Keratinocyte (primary cell): ENCODE measurements around the gene GRHPR. TPM values are rescaled to one million over a fixed set of nuclear protein-coding genes. Genes with fewer than 3 reads are reported as not detected.

Source experiments
- DNase-seq: peaks from one replicate; pipeline ENCODE4 v3.0.0-alpha.2; 2011; ENCODE audit warnings: low read depth, missing footprints, low spot score
- FAIRE-seq: peaks from 2 replicates; lab custom pipeline; 2011; peaks lifted over from hg19 to GRCh38; lab: Jason Lieb, UNC
- H2AFZ ChIP-seq: 2 replicates; pipeline ENCODE4 v1.6.0; 2012; ENCODE audit warnings: low read length, control low read depth, inconsistent platforms; ENCODE audit not compliant: control insufficient read depth
- H3K27ac ChIP-seq: 2 replicates; pipeline ENCODE4 v1.5.1; 2011; ENCODE audit warnings: low read length; ENCODE audit not compliant: control insufficient read depth, insufficient read depth
- H3K27me3 ChIP-seq: 3 replicates; pipeline ENCODE4 v1.6.0; 2011; ENCODE audit warnings: low read length; ENCODE audit not compliant: control insufficient read depth, insufficient read depth; ENCODE audit errors: extremely low read depth
- H3K36me3 ChIP-seq, 2 experiments: 2 replicates in 1 of 2; 3 replicates in 1 of 2; pipeline ENCODE4 v1.5.1; 2011; ENCODE audit warnings: low read length in 2 of 2, mild to moderate bottlenecking in 1 of 2; ENCODE audit not compliant: control insufficient read depth in 2 of 2, insufficient read depth in 2 of 2; ENCODE audit errors: extremely low read depth in 1 of 2
- H3K4me1 ChIP-seq: 3 replicates; pipeline ENCODE4 v1.5.1; 2011; ENCODE audit warnings: low read length; ENCODE audit not compliant: control insufficient read depth, insufficient read depth; ENCODE audit errors: extremely low read depth
- H3K4me2 ChIP-seq: 3 replicates; pipeline ENCODE4 v1.6.0; 2011; ENCODE audit warnings: low read depth, low read length; ENCODE audit not compliant: control insufficient read depth, insufficient read depth; ENCODE audit errors: extremely low read depth
- H3K4me3 ChIP-seq, 3 experiments: fragments of 200-600 bp in 1 of 3; sonication (generic) in 1 of 3; 2 replicates in 2 of 3; 3 replicates in 1 of 3; pipeline ENCODE4 v1.5.1; 2011 to 2016; ENCODE audit warnings: low read length in 3 of 3, mild to moderate bottlenecking in 3 of 3, control low read depth in 2 of 3, inconsistent platforms in 1 of 3, low read depth in 1 of 3, mixed read lengths in 1 of 3, mixed run types in 1 of 3, moderate library complexity in 1 of 3; ENCODE audit not compliant: control insufficient read depth in 2 of 3, insufficient read depth in 2 of 3; ENCODE audit errors: extremely low read depth in 1 of 3
- H3K79me2 ChIP-seq: 2 replicates; pipeline ENCODE4 v1.6.0; 2012; ENCODE audit warnings: low read length; ENCODE audit not compliant: control insufficient read depth, insufficient read depth
- H3K9ac ChIP-seq: 3 replicates; pipeline ENCODE4 v1.6.0; 2011; ENCODE audit warnings: low read length; ENCODE audit not compliant: control insufficient read depth, insufficient read depth; ENCODE audit errors: extremely low read depth
- H3K9me1 ChIP-seq: 3 replicates; pipeline ENCODE4 v1.6.0; 2011; ENCODE audit warnings: low read length; ENCODE audit not compliant: control insufficient read depth, insufficient read depth; ENCODE audit errors: extremely low read depth
- H3K9me3 ChIP-seq: 2 replicates; pipeline ENCODE4 v1.5.1; 2012; ENCODE audit warnings: low read depth, low read length; ENCODE audit not compliant: control insufficient read depth
- H4K20me1 ChIP-seq: 3 replicates; pipeline ENCODE4 v1.6.0; 2011; ENCODE audit warnings: low read length; ENCODE audit not compliant: control insufficient read depth, insufficient read depth; ENCODE audit errors: extremely low read depth
- CTCF ChIP-seq, 3 experiments: IDR thresholded peaks in 1 of 3; conservative IDR thresholded peaks in 1 of 3; optimal IDR thresholded peaks in 1 of 3; 2 replicates in 2 of 3; 3 replicates in 1 of 3; pipeline versions ENCODE3 to v1.5.1; 2011; ENCODE audit warnings: low read length in 3 of 3, mild to moderate bottlenecking in 3 of 3, moderate library complexity in 2 of 3, control low read depth in 1 of 3, inconsistent platforms in 1 of 3; ENCODE audit not compliant: insufficient read depth in 2 of 3; ENCODE audit errors: extremely low read depth in 1 of 3
- EZH2 ChIP-seq: IDR thresholded peaks from one replicate; pipeline ENCODE4 v1.6.1; 2012; ENCODE audit warnings: inconsistent platforms, mild to moderate bottlenecking, low read length, moderate library complexity
- dilution Hi-C: fragments of 300-500 bp; cut with MboI; formaldehyde crosslinking; loops from one replicate; pipeline ENCODE4 v1.7.0; 2020; ENCODE audit warnings: low sequenced_read_pairs; ENCODE audit not compliant: extremely low pct_ligation_motif_present
- polyA plus RNA-seq, 5 experiments: library from polyadenylated mRNA; depleted of rRNA in 3 of 5; stranded (reverse) in 3 of 5; stranded (forward) in 1 of 5; unstranded in 1 of 5; fragments of >200 nt; gene quantifications; 1 replicate in 1 of 5; 2 replicates in 3 of 5; 3 replicates in 1 of 5; pipeline versions ENCODE4 v1.2.1 to v1.2.3, GENCODE V29; 2011 to 2012; ENCODE audit warnings: missing spikeins in 2 of 5, low read depth in 1 of 5, low replicate concordance in 1 of 5

Gene GRHPR
- polyA plus RNA-seq, 1 donor (not counting 4 experiments of a cell fraction or from before 2014, with no cell fraction given), result 116 TPM

GRCh38 chr9:37446401-37446800 is 23.9 kb downstream of the GRHPR start:
- H3K36me3 ChIP-seq, result peaks cover 10 to 13% of the 10 kb centered on the region in 2 experiments
- FAIRE-seq, result no peak

GRCh38 chr9:37447111-37447510 is 24.6 kb downstream of the GRHPR start:
- no peaks in the 10 kb centered on the region for H3K9me1 ChIP-seq
- H3K4me2 ChIP-seq, result no peak overlapping the region
- dilution Hi-C loops, result no loop called here
- H3K9me3 ChIP-seq, result no peaks in the 10 kb centered on the region
- no peaks in the 10 kb centered on the region for H4K20me1 ChIP-seq
- FAIRE-seq (no peak), DNase-seq (no peak)
- no peaks in the 10 kb centered on the region for H3K27me3 ChIP-seq
- no peak overlapping the region for H2AFZ ChIP-seq
- H3K27ac ChIP-seq, result no peak overlapping the region
- H3K4me3 ChIP-seq, result no peak overlapping the region
- no peak for TF ChIP-seq CTCF (optimal IDR thresholded peaks at IDR 0.05 in 1 of 3, IDR thresholded peaks at IDR 0.05 in 1 of 3, conservative IDR thresholded peaks at IDR 0.05 in 1 of 3; ENCODE audit: extremely low read depth in 1 of 3, insufficient read depth in 2 of 3, low read length in 3 of 3)
- no peak for TF ChIP-seq EZH2
- H3K9ac ChIP-seq, result no peak overlapping the region
- H3K4me1 ChIP-seq, result peaks cover 4% of the 10 kb centered on the region
- peaks cover 3 to 9% of the 10 kb centered on the region in 2 experiments for H3K36me3 ChIP-seq
- H3K79me2 ChIP-seq, result peaks cover 50% of the 10 kb centered on the region

More at GRCh38 chr9:37446401-37446800, 23.9 kb downstream of the GRHPR start:
- dilution Hi-C loops, result no loop called here
- H3K27me3 ChIP-seq, result no peaks in the 10 kb centered on the region
- H3K9me3 ChIP-seq, result no peaks in the 10 kb centered on the region
- no peaks in the 10 kb centered on the region for H3K9me1 ChIP-seq
- H3K79me2 ChIP-seq, result peaks cover 47% of the 10 kb centered on the region
- no peak overlapping the region for H3K27ac ChIP-seq
- peaks cover 4% of the 10 kb centered on the region for H3K4me1 ChIP-seq
- no peak overlapping the region for H3K4me3 ChIP-seq
- no peak overlapping the region for H3K4me2 ChIP-seq
- TF ChIP-seq EZH2, result no peak
- TF ChIP-seq CTCF (optimal IDR thresholded peaks at IDR 0.05 in 1 of 3, IDR thresholded peaks at IDR 0.05 in 1 of 3, conservative IDR thresholded peaks at IDR 0.05 in 1 of 3; ENCODE audit: extremely low read depth in 1 of 3, insufficient read depth in 2 of 3, low read length in 3 of 3), result no peak
- no peak overlapping the region for H2AFZ ChIP-seq
- no peak for DNase-seq
- H3K9ac ChIP-seq, result no peak overlapping the region
- H4K20me1 ChIP-seq, result no peaks in the 10 kb centered on the region
